GM23248 (cell line): Measurements from ENCODE around the gene LRGUK.

Experiments
- EZH2 ChIP-seq: fragments of 200-600 bp; sonication (generic); IDR thresholded peaks from 2 replicates; pipeline ENCODE4 v1.6.1; 2018; ENCODE audit warnings: antibody characterized with exemption, mild to moderate bottlenecking; ENCODE audit not compliant: insufficient read depth, poor library complexity, severe bottlenecking
- EZH2phosphoT487 ChIP-seq: fragments of 200-600 bp; sonication (generic); IDR thresholded peaks from 2 replicates; pipeline ENCODE4 v1.6.1; 2018; ENCODE audit warnings: antibody characterized with exemption, moderate library complexity, mild to moderate bottlenecking, low read depth; ENCODE audit not compliant: insufficient read depth

DNA sequence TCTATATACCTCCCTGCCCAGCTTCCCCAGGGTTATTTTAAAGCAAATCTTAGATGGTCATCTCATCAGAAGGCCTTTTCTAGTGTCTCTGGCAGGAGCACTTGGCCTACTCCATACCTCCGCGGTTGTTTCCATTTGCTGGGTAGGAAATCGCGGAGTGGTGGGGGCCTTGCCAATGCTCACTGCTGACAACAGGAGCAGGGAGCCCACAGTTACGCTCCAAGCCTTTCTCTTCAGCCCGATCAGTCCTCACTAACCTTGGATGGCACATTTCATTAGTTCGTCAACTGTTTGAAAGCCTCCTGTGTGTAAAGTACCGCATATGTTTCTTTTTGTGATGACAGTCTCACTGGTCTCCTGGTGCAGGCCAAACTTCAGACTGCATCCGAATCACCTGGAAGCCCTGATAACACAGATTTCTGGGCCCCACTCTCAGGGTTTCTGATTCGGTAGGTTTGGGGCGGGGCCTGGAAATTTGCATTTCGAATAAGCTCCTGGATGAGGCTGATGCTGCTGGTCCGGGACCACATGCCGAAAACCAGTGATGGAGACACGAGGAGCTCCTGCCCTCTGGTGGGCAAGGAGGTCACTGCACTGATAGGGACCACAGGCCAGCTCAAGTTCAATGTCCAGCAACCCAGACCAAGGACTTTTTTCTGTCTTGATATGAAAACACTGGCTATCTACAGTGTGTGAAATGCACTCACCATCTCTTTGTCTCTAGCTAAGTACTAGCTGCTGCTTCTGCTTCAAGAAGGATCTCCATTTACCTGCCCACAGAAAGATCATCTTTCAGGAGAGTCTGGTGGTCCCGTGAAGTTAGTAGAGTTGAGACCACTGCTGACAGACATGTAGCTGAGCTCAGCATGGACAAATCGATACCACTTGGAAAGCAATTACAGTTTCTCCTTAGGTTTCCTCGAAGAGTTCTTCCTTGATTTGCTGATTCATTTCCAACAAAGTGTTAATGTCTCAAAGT lies 14.0 kb downstream of the LRGUK start:
- TF ChIP-seq EZH2 = no peak
- no peak for TF ChIP-seq EZH2phosphoT487
